Erythroblast (primary cell): ENCODE data around the gene GRM7.

Source experiments
- GATA1 ChIP-seq: IDR thresholded peaks from 2 replicates; pipeline ENCODE4 v1.6.1; 2011; ENCODE audit warnings: low read depth, mild to moderate bottlenecking, control low read depth, low read length, moderate library complexity
- POLR2A ChIP-seq: IDR thresholded peaks from 2 replicates; pipeline ENCODE4 v1.6.1; 2011; ENCODE audit warnings: mild to moderate bottlenecking, low read length

- TF ChIP-seq POLR2A: no peak
- TF ChIP-seq GATA1: no peak
Measured at GRCh38 chr3:7638103-7638502, 777.2 kb downstream of the GRM7 start.
